NCI-H2196 treated with DMSO at 0.1 percent for 48 hours (cell line): ENCODE results near the gene TTLL5.

ENCODE experiments used
- DNase-seq: peaks from one replicate; lab custom pipeline; 2025; ENCODE audit not compliant: unreplicated experiment; lab: John Stamatoyannopoulos, UW

Gene TTLL5

GRCh38 chr14:75700295-75700694 is 39.2 kb downstream of the TTLL5 start:
- DNase-seq, result no peak

DNA sequence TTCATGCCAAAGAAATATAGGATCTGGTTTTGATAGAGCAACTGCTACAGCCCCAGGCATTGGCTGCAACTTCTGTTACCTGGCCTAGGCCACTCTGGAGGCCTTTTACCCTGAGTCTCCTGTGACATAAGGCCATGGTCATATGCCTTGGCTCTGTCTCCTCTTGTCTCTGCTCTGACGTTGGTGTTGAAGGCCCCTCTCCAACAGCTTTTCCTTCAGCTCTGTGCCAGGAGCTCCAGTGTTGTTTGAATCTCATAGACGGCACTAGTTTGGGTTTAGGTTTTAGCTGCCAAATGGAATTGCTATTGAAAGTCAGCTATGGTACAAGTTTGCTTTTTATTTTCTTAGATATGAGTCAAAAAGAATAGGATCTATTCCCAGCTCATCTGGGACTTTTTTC is 41.1 kb downstream of the TTLL5 start:
- no peak for DNase-seq

- DNase-seq, result no peak
Measured at GRCh38 chr14:75702616-75703261, 41.7 kb downstream of the TTLL5 start.

DNA sequence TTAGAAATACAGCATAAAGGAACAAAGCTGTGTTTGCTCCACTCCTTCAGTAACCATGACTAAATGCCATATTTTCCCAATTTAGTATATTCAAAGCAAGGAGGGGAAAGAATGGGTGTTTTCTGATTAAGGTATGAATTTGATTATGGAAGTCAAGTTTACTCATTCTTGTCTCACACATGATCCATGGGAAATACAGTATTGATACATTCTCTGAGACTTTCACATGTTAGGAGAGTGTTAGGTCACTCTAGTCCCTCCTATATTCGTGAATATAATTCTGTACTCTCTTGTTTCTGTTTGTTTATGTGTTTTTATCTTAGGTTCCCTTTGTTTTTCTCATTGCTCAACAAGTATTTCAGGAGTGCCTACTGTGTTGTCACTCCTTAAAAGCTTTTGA is 42.4 kb downstream of the TTLL5 start:
- no peak for DNase-seq

DNA sequence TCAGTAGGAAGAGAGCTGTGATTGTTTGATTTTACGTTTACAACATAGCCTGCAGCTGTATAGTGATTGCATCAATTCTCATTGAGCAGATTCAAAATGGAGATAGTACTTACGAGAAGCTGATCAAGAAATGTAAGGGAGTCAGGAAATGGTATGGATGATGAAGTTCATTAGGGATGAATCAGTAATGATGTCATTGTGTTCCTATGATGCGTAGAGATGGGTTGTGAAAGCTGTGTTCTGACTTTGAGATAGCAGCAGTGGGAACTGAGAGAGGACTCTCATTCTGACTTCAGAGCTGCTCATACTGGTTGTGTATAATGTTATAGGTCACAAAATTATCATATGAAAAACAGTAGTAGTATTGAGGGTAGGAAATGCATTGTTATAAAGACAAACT is 44.0 kb downstream of the TTLL5 start:
- no peak for DNase-seq

GRCh38 chr14:75709207-75709812 is 48.3 kb downstream of the TTLL5 start:
- peak; percentile 81 for DNase-seq

- DNase-seq, result no peak
Measured at GRCh38 chr14:75711105-75711795, 50.2 kb downstream of the TTLL5 start.

- peak; percentile 78 for DNase-seq
Measured at GRCh38 chr14:75711796-75712211, 50.8 kb downstream of the TTLL5 start.

DNA sequence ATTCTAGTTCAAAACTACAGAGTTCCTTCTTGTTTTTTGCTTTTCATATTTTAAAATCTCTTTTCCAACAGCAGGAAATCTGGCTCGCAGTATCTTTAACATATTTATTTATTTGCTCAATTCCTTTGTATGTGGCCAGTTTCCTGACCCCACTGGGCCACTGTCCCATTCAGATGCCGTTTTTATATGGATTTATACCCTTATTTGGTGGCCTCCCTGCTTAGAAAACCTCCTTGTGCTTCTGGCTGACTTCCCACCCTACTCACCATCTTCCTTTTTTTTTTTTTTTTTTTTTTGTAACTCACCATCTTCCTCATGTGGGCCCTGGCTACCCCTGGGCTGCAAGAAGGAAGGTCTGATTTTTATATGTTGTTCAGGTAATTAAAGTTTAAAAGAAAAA is 53.9 kb downstream of the TTLL5 start:
- no peak for DNase-seq

DNA sequence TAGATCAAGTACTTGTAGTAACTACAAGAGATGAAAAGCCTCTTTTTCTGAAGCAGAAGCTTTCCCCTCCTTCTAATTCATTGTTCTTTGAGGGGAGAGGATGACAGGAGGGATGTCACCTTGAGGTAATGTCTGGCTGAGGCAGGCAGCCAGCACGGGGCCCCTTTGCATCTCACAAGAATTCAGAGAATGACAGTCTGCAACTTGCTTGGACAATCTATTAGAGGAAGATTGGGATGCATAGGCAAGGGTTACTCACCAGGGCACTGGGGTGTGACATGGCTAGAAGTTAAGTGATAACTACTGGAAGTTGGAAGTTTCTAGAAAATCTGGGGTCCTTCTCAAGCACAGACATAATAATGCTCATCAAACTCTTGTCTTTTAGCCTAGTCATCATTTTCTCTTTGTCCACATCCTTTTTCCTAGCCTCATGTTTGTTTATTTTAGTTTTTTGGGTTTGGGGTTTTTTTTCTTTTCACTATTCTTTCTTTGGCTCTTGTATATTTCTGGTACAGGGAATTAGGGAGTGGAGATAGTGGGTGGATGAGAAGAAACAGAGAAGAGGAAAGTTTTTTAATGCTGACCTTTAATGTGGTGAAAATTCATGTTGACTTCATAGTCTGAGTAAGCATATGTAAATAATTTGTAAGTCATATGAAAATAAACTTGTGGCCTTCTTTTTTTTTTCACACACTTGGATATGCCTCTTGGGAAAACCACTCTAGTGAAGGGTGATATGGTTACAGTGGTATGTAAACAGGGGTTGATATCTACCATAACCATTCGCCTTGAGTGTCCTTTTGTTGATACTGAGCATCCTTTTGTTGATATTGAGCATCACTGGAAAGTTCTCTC is 55.1 kb downstream of the TTLL5 start:
- DNase-seq, result no peak

- no peak for DNase-seq
Measured at GRCh38 chr14:75717729-75718128, 56.7 kb downstream of the TTLL5 start.

GRCh38 chr14:75718199-75718598 is 57.2 kb downstream of the TTLL5 start:
- DNase-seq, result no peak

GRCh38 chr14:75720116-75720515 is 59.1 kb downstream of the TTLL5 start:
- DNase-seq, result no peak

DNA sequence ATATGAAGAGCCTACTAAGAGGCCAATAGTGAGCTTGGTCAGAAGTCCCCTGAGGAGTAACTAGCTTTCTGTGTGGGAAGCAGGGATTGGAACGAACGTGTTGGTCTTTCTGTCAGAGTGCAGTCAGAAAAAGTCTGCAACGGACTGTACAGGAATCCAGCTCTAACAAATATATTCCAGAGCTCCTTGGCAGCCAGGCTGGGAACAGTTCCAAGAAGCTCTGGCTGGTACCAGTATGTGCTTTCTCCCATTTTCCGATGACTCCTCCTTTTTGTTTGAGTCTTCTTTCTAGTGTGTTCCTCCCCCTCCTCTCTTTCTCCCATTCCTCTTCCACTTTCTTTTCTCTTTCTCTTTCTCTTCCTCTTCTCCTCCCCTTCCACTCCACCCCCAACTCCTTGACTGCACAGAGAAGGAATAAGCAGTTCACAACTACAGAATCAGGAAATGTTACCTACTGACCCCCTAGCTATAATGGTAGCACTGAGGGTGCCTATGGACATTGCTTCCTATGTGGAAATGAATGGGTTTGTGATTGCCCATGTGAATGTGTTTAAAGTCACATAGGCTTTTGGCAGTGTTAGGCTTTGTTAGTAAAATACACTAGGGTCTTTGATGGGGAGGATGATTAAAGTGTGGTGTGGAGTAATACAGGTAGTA is 59.9 kb downstream of the TTLL5 start:
- DNase-seq, result no peak

DNA sequence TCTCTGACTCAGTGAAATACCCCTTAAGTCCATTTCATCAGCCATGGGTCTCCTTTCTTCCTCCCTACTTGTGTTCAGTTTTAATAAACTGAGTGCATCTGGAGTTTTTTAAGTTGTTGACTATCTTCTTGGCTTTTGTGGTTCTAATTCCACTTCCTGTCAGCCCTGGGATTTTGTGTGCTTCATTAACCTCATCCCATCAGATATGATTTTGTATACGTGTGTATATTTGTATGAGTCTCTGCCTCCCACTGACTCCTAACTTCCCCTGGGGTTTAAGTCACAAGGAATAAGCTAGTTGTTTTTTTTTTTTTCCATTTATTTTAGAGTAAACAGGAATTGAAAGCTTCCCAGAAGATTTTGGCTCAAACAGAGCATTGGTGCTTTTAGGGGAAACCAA is 62.7 kb downstream of the TTLL5 start:
- no peak for DNase-seq

DNA sequence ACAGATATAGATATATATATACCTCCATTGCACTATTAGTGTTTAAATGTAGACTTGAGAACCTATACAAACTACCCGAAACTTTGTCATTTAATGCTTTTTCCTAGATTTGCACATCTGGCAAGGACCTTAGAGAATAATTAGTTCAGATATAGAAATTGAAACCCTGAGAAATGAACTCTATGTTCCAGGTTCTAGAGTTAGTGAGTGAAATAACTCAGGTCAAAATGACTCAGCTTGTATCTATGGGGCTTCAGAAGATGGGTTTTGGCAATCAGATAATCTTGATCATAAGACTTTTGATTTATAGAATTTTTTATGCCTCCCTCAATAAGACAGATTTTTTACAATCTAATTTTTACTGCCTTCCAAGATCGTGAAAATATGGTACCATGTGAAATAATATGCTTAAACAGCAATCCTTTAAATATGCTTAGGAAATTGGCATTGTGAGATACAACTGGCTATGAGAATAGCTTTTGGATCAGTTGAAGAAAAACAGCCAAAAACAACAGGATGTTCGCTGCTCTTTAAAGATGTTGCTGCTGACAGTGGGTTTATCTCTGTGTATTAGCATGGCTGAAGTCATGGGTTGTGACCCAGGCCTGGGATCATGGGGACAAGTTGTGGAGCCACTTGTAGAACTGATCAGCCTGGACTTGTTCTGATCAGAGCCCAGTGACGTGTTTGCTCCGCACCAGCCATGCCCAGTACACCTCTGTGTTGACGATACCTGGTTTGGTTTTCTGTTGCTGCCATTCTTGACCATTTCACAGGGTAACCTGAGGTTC is 63.6 kb downstream of the TTLL5 start:
- DNase-seq, result no peak

GRCh38 chr14:75725481-75725880 is 64.4 kb downstream of the TTLL5 start:
- DNase-seq, result no peak

GRCh38 chr14:75726321-75726720 is 65.3 kb downstream of the TTLL5 start:
- DNase-seq, result no peak

DNA sequence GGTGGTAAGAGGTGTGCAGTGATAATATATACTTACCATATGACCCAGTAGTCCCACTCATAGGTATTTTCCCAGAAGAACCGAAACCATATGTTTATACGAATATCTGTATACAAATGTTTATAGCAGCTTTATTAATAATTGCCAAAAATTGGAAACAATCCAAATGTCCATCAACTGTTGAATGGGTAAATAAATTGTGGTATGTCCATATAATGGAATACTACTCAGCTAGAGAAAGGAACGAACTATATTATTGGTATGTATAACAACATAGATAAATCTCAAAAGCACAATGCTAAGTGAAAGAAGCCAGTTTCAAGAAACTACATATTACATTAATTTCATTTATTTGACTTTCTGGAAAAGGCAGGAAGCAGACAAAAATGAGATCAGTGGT is 66.1 kb downstream of the TTLL5 start:
- DNase-seq, result no peak

GRCh38 chr14:75732888-75733287 is 71.8 kb downstream of the TTLL5 start:
- no peak for DNase-seq
